ENCODE results near the gene OR1L6. TPM values are rescaled to one million over a fixed set of nuclear protein-coding genes. Genes with fewer than 3 reads are reported as not detected.

Gene OR1L6
- total and polyA plus RNA-seq, 9 donors, result not detected

DNA sequence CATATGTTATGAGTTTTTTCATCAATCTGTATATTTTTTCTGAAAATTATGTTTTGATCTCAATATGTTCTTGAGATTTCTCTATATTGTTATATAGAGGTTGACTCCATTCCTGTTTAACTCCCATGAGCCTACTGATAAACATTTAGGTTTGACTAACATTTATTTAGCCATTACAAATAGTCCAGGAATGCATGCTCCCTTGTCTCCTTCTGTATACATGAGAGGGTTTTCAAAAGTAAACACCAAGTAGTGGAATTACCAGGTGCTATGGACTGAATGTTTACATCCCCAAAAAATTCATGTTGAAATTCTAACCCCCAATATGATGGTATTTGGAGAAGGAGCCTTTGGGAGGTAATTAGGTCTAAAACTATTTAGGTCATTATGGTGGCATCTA, 43.2 kb downstream of the OR1L6 start:
- DNase-seq, result no peak
- Histone ChIP-seq H3K36me3 (no peaks in the 10 kb centered on the region), H3K27me3 (no peaks in the 10 kb centered on the region), H3K4me3 (no peak overlapping the region), H3K4me1 (ENCODE audit: insufficient read depth) (no peaks in the 10 kb centered on the region), H3K27ac (no peak overlapping the region), H3K9me3 (no peaks in the 10 kb centered on the region)
- TF ChIP-seq POLR2A (IDR thresholded peaks at IDR 0.05) (no peak), EP300 (IDR thresholded peaks at IDR 0.05) (no peak)
- TF ChIP-seq, protein P1, sequence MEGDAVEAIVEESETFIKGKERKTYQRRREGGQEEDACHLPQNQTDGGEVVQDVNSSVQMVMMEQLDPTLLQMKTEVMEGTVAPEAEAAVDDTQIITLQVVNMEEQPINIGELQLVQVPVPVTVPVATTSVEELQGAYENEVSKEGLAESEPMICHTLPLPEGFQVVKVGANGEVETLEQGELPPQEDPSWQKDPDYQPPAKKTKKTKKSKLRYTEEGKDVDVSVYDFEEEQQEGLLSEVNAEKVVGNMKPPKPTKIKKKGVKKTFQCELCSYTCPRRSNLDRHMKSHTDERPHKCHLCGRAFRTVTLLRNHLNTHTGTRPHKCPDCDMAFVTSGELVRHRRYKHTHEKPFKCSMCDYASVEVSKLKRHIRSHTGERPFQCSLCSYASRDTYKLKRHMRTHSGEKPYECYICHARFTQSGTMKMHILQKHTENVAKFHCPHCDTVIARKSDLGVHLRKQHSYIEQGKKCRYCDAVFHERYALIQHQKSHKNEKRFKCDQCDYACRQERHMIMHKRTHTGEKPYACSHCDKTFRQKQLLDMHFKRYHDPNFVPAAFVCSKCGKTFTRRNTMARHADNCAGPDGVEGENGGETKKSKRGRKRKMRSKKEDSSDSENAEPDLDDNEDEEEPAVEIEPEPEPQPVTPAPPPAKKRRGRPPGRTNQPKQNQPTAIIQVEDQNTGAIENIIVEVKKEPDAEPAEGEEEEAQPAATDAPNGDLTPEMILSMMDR (IDR thresholded peaks at IDR 0.05), result no peak
- intact Hi-C loops (cut with DNase I), result no loop called here

DNA sequence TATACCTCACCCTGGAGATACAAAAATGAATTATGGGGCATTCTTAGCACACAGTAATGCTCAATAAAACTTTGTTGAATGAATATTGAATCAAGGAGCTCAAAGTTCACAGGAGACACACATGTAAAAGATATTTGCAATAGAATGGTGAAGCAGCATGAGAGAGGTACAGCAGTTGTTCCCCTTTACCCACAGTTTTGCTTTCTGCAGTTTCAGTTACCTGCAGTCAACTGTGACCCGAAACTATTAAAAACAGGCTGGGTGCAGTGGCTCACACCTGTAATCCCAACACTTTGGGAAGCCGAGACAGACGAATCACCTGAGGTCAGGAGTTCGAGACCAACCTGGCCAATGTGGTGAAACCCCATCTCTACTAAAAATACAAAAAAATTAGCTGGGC, 44.2 kb downstream of the OR1L6 start:
- Histone ChIP-seq H3K4me3 (no peak overlapping the region), H3K9me3 (no peaks in the 10 kb centered on the region), H3K4me1 (ENCODE audit: insufficient read depth) (no peaks in the 10 kb centered on the region), H3K27ac (no peak overlapping the region), H3K36me3 (no peaks in the 10 kb centered on the region), H3K27me3 (no peaks in the 10 kb centered on the region)
- TF ChIP-seq EP300 (IDR thresholded peaks at IDR 0.05) (no peak), POLR2A (IDR thresholded peaks at IDR 0.05) (no peak)
- TF ChIP-seq, protein P1 (IDR thresholded peaks at IDR 0.05), result no peak
- intact Hi-C loops (cut with DNase I), result no loop called here
- 87 to 91% (median 91%) methylated on average over 4 of the region's 4 CpGs for WGBS, 3 donors
- DNase-seq, result no peak

DNA sequence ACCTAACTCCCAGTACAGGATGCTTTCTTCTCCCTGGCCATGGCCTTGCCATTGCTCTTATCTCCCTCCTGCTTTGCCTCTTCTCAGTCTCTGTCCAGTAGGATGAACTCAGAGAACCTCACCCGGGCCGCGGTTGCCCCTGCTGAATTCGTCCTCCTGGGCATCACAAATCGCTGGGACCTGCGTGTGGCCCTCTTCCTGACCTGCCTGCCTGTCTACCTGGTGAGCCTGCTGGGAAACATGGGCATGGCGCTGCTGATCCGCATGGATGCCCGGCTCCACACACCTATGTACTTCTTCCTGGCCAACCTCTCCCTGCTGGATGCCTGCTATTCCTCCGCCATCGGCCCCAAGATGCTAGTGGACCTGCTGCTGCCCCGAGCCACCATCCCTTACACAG, 46.7 kb downstream of the OR1L6 start, which contains the start of gene OR5C1:
OR5C1 (plus strand) TSS at position 103 of the 400 bp plus-strand sequence; CDS start at position 103, 0 bp downstream.
- intact Hi-C loops (cut with DNase I), result no loop called here
- Histone ChIP-seq H3K4me3 (no peak within 1 kb of the TSS), H3K36me3 (no peaks in the 10 kb centered on the region), H3K9me3 (no peaks in the 10 kb centered on the region), H3K4me1 (ENCODE audit: insufficient read depth) (no peaks in the 10 kb centered on the region), H3K27me3 (no peaks in the 10 kb centered on the region), H3K27ac (no peak within 1 kb of the TSS)
- TF ChIP-seq EP300 (IDR thresholded peaks at IDR 0.05), result no peak
- TF ChIP-seq POLR2A (IDR thresholded peaks at IDR 0.05), result no peak
- TF ChIP-seq, protein P1 (IDR thresholded peaks at IDR 0.05), result no peak
- WGBS, 3 donors, result 89 to 92% (median 90%) methylated on average over 12 of the region's 12 CpGs
- DNase-seq, result no peak

DNA sequence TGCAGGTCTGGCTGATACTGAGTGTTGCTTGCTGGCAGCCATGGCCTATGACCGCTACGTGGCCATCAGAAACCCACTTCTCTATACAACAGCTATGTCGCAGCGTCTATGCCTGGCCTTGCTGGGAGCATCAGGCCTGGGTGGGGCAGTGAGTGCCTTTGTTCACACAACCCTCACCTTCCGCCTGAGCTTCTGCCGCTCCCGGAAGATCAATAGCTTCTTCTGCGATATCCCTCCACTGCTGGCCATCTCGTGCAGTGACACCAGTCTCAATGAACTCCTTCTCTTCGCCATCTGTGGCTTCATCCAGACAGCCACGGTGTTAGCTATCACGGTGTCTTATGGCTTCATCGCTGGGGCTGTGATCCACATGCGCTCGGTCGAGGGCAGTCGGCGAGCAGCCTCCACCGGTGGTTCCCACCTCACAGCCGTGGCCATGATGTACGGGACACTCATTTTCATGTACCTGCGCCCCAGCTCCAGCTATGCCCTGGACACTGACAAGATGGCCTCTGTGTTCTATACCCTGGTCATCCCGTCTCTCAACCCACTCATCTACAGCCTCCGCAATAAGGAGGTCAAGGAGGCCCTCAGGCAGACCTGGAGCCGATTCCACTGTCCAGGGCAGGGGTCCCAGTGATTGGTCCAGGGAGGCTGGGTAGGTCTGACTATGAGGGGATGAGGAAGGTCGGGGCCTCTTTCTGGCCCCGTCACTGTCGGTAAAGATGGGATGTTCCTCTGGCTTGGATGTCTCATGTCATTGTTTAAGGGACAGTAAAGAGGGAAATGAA, 47.3 kb downstream of the OR1L6 start:
- Histone ChIP-seq H3K9me3 (no peaks in the 10 kb centered on the region), H3K36me3 (no peaks in the 10 kb centered on the region), H3K4me1 (ENCODE audit: insufficient read depth) (no peaks in the 10 kb centered on the region), H3K27me3 (no peaks in the 10 kb centered on the region), H3K27ac (no peak overlapping the region), H3K4me3 (no peak overlapping the region)
- WGBS, 3 donors, result 92 to 94% (median 93%) methylated on average over 28 of the region's 28 CpGs
- intact Hi-C loops (cut with DNase I), result loop anchor here in 1 of 4 donors (10.0 kb wide), 1 partner anchor 325 kb away; no protein-coding TSS in a partner anchor
- no peak for TF ChIP-seq POLR2A (IDR thresholded peaks at IDR 0.05)
- TF ChIP-seq EP300 (IDR thresholded peaks at IDR 0.05), result no peak
- TF ChIP-seq, protein P1 (IDR thresholded peaks at IDR 0.05), result no peak
- no peak for DNase-seq

Data from ovary (tissue), 9 donors.